Renal pelvis (tissue), 4 donors: ENCODE measurements around the gene SYT12. TPM values are rescaled to one million over a fixed set of nuclear protein-coding genes. Genes with fewer than 3 reads are reported as not detected.

Experiments
- DNase-seq: peaks from one replicate; pipeline ENCODE4 v3.0.0-alpha.2; 2013
- polyA plus RNA-seq, 3 donors: library from polyadenylated mRNA; unstranded; fragments of 120-200 nt; gene quantifications; one replicate each; pipeline ENCODE4 v1.2.1, GENCODE V29; 2013; ENCODE audit not compliant: insufficient read length in 3 of 3

Gene SYT12
- polyA plus RNA-seq, 3 donors: 0.16 to 0.30 (median 0.18) TPM

- no peak for DNase-seq
Measured at GRCh38 chr11:67099831-67100324, 76.9 kb downstream of the SYT12 start.

Other genes starting within 250 kb of the SYT12 start
- 10 to 100 TPM; 25.4 to 34.2 (median 33.5) TPM for gene RCE1, start 179.7 kb upstream of the SYT12 start, polyA plus RNA-seq
- gene LRFN4, start 166.1 kb upstream of the SYT12 start, polyA plus RNA-seq: 10 to 100 TPM; 21.8 to 30.7 (median 27.3) TPM
- 10 to 100 TPM; 56.3 to 61.7 (median 56.8) TPM for gene PC, start 64.8 kb upstream of the SYT12 start, polyA plus RNA-seq
- gene C11orf86, start 47.8 kb upstream of the SYT12 start, polyA plus RNA-seq: under 1 TPM in 2 of 3 donors, not detected in 1; 0.07 to 0.44 TPM
- 10 to 100 TPM in 2 of 3 donors, 1 to 10 TPM in 1; 8.1 to 11.5 (median 10.5) TPM for gene RHOD, start 33.7 kb downstream of the SYT12 start, polyA plus RNA-seq
- 10 to 100 TPM; 76.2 to 89.1 (median 88.0) TPM for gene KDM2A, start 96.1 kb downstream of the SYT12 start, polyA plus RNA-seq
- 10 to 100 TPM; 57.6 to 65.4 (median 64.2) TPM for gene GRK2, start 243.3 kb downstream of the SYT12 start, polyA plus RNA-seq